Lung (tissue), 12 donors: ENCODE data around the gene LYSMD4. TPM values are rescaled to one million over a fixed set of nuclear protein-coding genes. Genes with fewer than 3 reads are reported as not detected.

ENCODE experiments used
- ATAC-seq: fragments of 200-7000 bp; cut with Tn5 transposase; one replicate; pipeline ENCODE4 v1.9.1; 2020; ENCODE audit warnings: moderate number of reproducible peaks; ENCODE audit not compliant: insufficient read depth, low FRiP score
- DNase-seq, 3 donors: peaks; one replicate each; pipeline ENCODE4 v3.0.0-alpha.2; 2013 to 2017
- H3K27ac ChIP-seq, 2 donors: one replicate each; pipeline ENCODE4 v1.5.1; 2013; ENCODE audit warnings: mild to moderate bottlenecking in 2 of 2, moderate library complexity in 2 of 2, control low read depth in 1 of 2, inconsistent platforms in 1 of 2, low read depth in 1 of 2, low read length in 1 of 2
- H3K27me3 ChIP-seq, 3 donors: one replicate each; pipeline ENCODE4 v1.5.1; 2013; ENCODE audit warnings: low read length in 2 of 3; ENCODE audit not compliant: control insufficient read depth in 3 of 3, insufficient read depth in 3 of 3
- H3K36me3 ChIP-seq, 4 donors: one replicate each; pipeline ENCODE4 v1.5.1; 2013; ENCODE audit warnings: low read length in 4 of 4, mild to moderate bottlenecking in 1 of 4, moderate library complexity in 1 of 4; ENCODE audit not compliant: control insufficient read depth in 4 of 4, insufficient read depth in 4 of 4
- H3K4me1 ChIP-seq, 5 donors: one replicate each; pipeline ENCODE4 v1.5.1; 2013; ENCODE audit warnings: low read length in 5 of 5, mild to moderate bottlenecking in 2 of 5, moderate library complexity in 1 of 5; ENCODE audit not compliant: control insufficient read depth in 5 of 5, insufficient read depth in 5 of 5
- H3K4me3 ChIP-seq: one replicate; pipeline ENCODE4 v1.5.1; 2013; ENCODE audit warnings: mild to moderate bottlenecking, control low read depth, moderate library complexity
- H3K9ac ChIP-seq, 2 donors: one replicate each; pipeline ENCODE4 v1.5.1; 2013; ENCODE audit warnings: low read length in 2 of 2, control low read depth in 1 of 2; ENCODE audit not compliant: insufficient read depth in 1 of 2
- H3K9me3 ChIP-seq, 4 donors: one replicate each; pipeline ENCODE4 v1.5.1; 2013; ENCODE audit warnings: low read length in 3 of 4, mild to moderate bottlenecking in 1 of 4, moderate library complexity in 1 of 4; ENCODE audit not compliant: control insufficient read depth in 4 of 4, insufficient read depth in 3 of 4
- WGBS, 2 donors: extraction: QIAGEN DNeasy Blood & Tissue Kit; methylation state at CpG; one replicate each; pipeline ENCODE4 v1.1.7; 2013; 5-methylcytosine and 5-hydroxymethylcytosine counted together
- polyA plus RNA-seq, 2 donors: library from polyadenylated mRNA; stranded (reverse); fragments of 200-250 nt; gene quantifications; one replicate each; pipeline ENCODE4 v1.2.1, GENCODE V29; 2013
- total RNA-seq, 2 donors: library from RNA; depleted of rRNA in 1 of 2; stranded (reverse); fragments of >200 nt in 1 of 2; gene quantifications; one replicate each; pipeline ENCODE4 v1.2.1, GENCODE V29; 2014 to 2021
- TF ChIP-seq, protein P1 (sequence below): IDR thresholded peaks from 2 replicates; pipeline ENCODE4 v1.5.1; 2012; ENCODE audit warnings: mild to moderate bottlenecking; ENCODE audit errors: control extremely low read depth, extremely low read depth
- donor health status: control.
- donor health status: control.
- donor health status: Bipolar disorder and iron deficiency.
- donor health status: healthy.
- donor health status: DM: yes; HTN: yes; CAD: no.

Gene LYSMD4
- total and polyA plus RNA-seq, 4 donors: 3.7 to 12.4 (median 9.5) TPM

DNA sequence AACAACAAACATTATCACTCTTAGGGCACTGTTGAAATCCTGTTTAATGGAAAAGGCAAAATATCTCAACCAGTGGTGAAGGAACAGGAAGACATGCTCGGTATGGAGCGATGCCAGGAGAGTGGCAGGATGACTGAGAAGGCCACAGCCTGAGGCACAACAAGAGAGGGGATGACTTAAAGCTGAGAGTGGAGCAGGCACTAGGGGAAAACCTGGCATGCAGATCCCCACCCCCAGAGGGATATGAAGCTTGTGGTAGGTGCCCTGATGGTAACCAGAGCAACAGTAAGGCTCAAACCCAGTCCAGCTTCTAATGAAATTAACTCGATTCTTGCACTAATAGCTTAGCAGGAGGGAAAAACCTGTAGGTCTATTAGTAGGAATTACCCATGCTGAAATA lies 40.4 kb downstream of the LYSMD4 start:
- Histone ChIP-seq H3K27ac (no peak overlapping the region), H3K36me3 (peaks cover 0 to 36% (median 17%) of the 10 kb centered on the region in 4 donors), H3K9ac (no peak overlapping the region), H3K9me3 (no peaks in the 10 kb centered on the region), H3K27me3 (no peaks in the 10 kb centered on the region), H3K4me3 (no peak overlapping the region), H3K4me1 (peaks cover 0 to 3% (median 0%) of the 10 kb centered on the region in 5 donors)
- no peak for ATAC-seq
- WGBS, 2 donors: 82 to 85% methylated on average over 3 of the region's 3 CpGs
- TF ChIP-seq, protein P1, sequence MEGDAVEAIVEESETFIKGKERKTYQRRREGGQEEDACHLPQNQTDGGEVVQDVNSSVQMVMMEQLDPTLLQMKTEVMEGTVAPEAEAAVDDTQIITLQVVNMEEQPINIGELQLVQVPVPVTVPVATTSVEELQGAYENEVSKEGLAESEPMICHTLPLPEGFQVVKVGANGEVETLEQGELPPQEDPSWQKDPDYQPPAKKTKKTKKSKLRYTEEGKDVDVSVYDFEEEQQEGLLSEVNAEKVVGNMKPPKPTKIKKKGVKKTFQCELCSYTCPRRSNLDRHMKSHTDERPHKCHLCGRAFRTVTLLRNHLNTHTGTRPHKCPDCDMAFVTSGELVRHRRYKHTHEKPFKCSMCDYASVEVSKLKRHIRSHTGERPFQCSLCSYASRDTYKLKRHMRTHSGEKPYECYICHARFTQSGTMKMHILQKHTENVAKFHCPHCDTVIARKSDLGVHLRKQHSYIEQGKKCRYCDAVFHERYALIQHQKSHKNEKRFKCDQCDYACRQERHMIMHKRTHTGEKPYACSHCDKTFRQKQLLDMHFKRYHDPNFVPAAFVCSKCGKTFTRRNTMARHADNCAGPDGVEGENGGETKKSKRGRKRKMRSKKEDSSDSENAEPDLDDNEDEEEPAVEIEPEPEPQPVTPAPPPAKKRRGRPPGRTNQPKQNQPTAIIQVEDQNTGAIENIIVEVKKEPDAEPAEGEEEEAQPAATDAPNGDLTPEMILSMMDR: no peak
- no peak for DNase-seq

DNA sequence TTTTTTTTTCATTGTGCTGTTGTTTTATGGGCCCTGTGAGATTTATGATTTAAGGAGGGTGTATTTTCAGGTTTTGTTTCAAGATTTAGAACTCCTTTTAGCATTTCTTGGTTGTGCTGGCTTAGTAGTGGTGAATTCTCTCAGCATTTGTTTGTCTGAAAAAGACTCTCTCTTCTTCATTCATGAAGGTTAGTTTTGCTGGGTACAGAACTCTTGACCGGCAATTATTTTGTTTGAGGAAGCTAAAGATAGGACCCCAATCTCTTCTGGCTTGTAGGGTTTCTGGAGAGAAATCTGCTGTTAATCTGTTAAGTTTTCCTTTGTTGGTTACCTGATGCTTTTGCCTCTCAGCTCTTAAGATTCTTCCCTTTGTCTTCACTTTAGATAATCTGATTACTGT lies 46.9 kb downstream of the LYSMD4 start:
- 98 to 100% methylated on average over 1 of the region's 1 CpG for WGBS, 2 donors
- H3K9me3 ChIP-seq: peaks cover 0 to 5% (median 2%) of the 10 kb centered on the region in 4 donors
- H3K27me3 ChIP-seq: no peaks in the 10 kb centered on the region
- peaks cover 0 to 28% (median 10%) of the 10 kb centered on the region in 4 donors for H3K36me3 ChIP-seq
- ATAC-seq (no peak), DNase-seq (no peak)
- no peak overlapping the region for H3K9ac ChIP-seq
- TF ChIP-seq, protein P1: no peak
- H3K4me3 ChIP-seq: no peak overlapping the region
- peaks cover 0 to 3% (median 0%) of the 10 kb centered on the region in 5 donors for H3K4me1 ChIP-seq
- H3K27ac ChIP-seq: no peak overlapping the region

DNA sequence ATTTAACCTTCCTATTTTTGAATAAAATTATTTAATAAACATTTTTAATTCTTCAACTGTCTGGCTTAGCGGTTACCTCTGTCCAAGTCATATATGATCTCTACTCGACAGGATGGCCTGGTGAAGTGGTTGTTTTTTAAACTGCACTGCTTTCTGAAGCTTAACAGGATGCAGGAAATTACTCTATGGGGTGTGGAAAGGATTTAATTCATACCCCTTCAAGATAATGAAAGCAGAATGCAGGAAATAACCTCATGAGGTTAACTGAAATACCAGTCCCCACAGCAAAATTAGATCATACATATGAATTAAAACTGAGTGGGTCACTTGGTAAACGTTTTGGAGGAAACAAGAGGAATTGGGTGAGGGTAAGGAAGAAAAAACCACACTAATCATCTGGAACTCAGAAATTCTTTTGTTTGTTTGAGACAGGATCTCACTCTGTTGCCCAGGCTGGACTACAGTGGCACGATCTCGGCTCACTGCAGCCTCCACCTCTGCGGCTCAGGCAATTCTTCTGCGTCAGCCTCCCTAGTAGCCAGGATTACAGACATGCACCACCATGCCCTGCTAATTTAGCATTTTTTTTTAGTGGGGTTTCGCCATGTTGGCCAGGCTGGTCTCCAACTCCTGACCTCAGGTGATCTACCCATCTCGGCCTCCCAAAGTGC lies 50.1 kb downstream of the LYSMD4 start:
- H3K9me3 ChIP-seq: peaks cover 0 to 5% (median 2%) of the 10 kb centered on the region in 4 donors
- TF ChIP-seq, protein P1: no peak
- peaks cover 0 to 4% (median 0%) of the 10 kb centered on the region in 5 donors for H3K4me1 ChIP-seq
- H3K27ac ChIP-seq: peak overlapping the region; percentile 64 to 67
- H3K36me3 ChIP-seq: peaks cover 2 to 29% (median 16%) of the 10 kb centered on the region in 4 donors
- ATAC-seq (no peak), DNase-seq (peak in 2 of 3 donors; percentile 33 to 48)
- no peaks in the 10 kb centered on the region for H3K27me3 ChIP-seq
- H3K9ac ChIP-seq: no peak overlapping the region
- no peak overlapping the region for H3K4me3 ChIP-seq
- WGBS, 2 donors: 66 to 69% methylated on average over 9 of the region's 9 CpGs
